Chondrocyte (in vitro differentiated cells): ENCODE data around the gene CPED1. TPM values are rescaled to one million over a fixed set of nuclear protein-coding genes. Genes with fewer than 3 reads are reported as not detected.
"Not testable (repeated sequence)": the region's sequence is repeated elsewhere in the genome, so short reads cannot be mapped to it uniquely, and the experiment has no call there.

ENCODE experiments used
- DNase-seq: peaks from one replicate; pipeline ENCODE4 v3.0.0; 2021; ENCODE audit warnings: mixed read lengths, low spot score
- H3K27ac Mint-ChIP-seq: one replicate; pipeline ENCODE4 v1.8.0; 2021; ENCODE audit warnings: mild to moderate bottlenecking, moderate library complexity, mixed read lengths; ENCODE audit not compliant: unreplicated experiment
- H3K27me3 Mint-ChIP-seq: 2 replicates; pipeline ENCODE4 v1.8.0; 2021; ENCODE audit warnings: low read depth, mixed read lengths
- H3K36me3 Mint-ChIP-seq: 2 replicates; pipeline ENCODE4 v1.8.0; 2021; ENCODE audit warnings: low read depth, mixed read lengths
- H3K4me1 Mint-ChIP-seq: 2 replicates; pipeline ENCODE4 v1.8.0; 2021; ENCODE audit warnings: low read depth, mild to moderate bottlenecking, mixed read lengths
- H3K4me3 Mint-ChIP-seq: one replicate; pipeline ENCODE4 v1.8.0; 2021; ENCODE audit warnings: mild to moderate bottlenecking, moderate library complexity, mixed read lengths; ENCODE audit not compliant: unreplicated experiment
- H3K9me3 Mint-ChIP-seq: 2 replicates; pipeline ENCODE4 v1.8.0; 2021; ENCODE audit warnings: low read depth, mixed read lengths
- total RNA-seq: library from RNA; stranded (reverse); gene quantifications from 3 replicates; pipeline ENCODE4 v1.2.1, GENCODE V29; 2021
- TF ChIP-seq, protein P1 (sequence below): fragments of 200-600 bp; sonication (generic); IDR thresholded peaks from 2 replicates; pipeline ENCODE4 v1.5.0; 2021; ENCODE audit warnings: antibody characterized with exemption, mild to moderate bottlenecking, moderate library complexity

The CPED1 gene
- total RNA-seq, 1 donor from 2014 or later = 2.8 TPM

DNA sequence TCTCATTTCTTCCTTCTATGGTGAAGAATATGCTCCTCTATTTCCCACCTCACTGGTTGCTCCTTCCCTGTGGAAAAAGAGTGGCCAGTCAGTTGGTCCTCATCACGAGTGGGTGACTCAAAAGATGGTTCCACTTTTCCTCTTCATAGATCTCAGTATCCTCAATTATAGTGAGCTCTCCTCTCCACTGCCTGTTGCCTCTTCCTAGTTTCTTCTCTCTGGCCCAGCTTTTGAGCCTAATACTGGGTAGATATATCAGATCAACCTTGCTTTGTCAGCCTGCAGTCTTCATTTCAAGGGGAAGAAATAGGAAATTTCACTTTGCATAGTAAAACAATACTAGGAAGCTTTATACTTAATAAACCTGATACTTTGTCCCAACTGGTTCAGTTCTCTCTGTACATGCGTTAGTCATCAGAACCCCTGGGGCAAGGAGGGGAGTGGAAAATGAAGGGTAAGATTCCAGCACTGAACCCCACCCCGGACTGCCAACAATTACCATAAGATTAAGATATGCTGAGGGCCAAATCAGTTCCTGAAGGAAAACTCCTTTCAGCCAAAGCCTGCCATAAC lies 324.8 kb downstream of the CPED1 start:
- H3K27me3 Mint-ChIP-seq = peaks cover 2% of the 10 kb centered on the region
- no peak for DNase-seq
- H3K4me1 Mint-ChIP-seq = peaks cover 13% of the 10 kb centered on the region
- no peaks in the 10 kb centered on the region for H3K36me3 Mint-ChIP-seq
- H3K9me3 Mint-ChIP-seq = peaks cover 10% of the 10 kb centered on the region
- no peak overlapping the region for H3K27ac Mint-ChIP-seq
- H3K4me3 Mint-ChIP-seq = no peak overlapping the region
- TF ChIP-seq, protein P1, sequence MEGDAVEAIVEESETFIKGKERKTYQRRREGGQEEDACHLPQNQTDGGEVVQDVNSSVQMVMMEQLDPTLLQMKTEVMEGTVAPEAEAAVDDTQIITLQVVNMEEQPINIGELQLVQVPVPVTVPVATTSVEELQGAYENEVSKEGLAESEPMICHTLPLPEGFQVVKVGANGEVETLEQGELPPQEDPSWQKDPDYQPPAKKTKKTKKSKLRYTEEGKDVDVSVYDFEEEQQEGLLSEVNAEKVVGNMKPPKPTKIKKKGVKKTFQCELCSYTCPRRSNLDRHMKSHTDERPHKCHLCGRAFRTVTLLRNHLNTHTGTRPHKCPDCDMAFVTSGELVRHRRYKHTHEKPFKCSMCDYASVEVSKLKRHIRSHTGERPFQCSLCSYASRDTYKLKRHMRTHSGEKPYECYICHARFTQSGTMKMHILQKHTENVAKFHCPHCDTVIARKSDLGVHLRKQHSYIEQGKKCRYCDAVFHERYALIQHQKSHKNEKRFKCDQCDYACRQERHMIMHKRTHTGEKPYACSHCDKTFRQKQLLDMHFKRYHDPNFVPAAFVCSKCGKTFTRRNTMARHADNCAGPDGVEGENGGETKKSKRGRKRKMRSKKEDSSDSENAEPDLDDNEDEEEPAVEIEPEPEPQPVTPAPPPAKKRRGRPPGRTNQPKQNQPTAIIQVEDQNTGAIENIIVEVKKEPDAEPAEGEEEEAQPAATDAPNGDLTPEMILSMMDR = no peak

DNA sequence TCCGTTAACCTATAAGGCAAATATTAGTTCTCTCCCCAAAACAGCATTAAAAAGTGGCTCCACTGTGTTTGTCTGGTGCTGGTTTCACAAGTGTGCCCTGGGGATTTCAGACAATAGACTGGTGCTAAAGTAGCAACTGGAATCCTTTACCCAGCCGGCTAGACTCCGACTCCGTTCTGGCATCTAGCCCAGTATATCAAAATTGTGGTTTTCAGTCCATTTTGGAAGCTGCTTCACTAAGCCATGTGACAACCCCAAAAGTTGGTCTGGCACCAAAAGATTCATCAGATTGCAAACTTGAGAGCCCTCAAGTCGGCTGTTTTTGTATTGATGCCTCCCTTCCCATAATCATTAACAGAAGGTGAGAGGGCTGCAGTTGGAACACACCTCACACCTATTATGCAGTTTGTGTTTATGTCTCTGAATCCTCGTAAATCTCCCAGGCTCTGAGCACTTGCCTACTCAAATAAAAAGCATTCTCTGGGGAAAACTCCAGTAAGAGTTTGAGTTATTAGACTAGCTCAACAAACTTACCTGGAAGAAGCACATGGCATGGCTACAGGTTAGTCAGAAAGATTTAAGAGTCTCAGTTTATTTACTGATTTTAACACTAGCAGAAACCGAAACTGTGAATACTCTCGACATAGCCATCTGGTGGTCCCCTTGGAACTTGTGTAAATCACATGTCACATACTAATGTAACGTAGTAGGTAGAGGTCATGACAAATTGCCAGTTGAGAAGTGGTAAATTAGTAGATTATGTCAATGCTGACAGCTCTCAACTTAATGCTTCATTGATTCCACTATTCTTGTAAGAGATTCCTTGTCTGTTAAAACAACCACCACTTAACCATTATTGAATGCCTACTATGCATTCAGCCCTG lies 325.5 kb downstream of the CPED1 start:
- H3K9me3 Mint-ChIP-seq = peaks cover 10% of the 10 kb centered on the region
- H3K27ac Mint-ChIP-seq = no peak overlapping the region
- peaks cover 2% of the 10 kb centered on the region for H3K27me3 Mint-ChIP-seq
- no peak for DNase-seq
- TF ChIP-seq, protein P1 = no peak
- no peaks in the 10 kb centered on the region for H3K36me3 Mint-ChIP-seq
- peaks cover 13% of the 10 kb centered on the region for H3K4me1 Mint-ChIP-seq
- no peak overlapping the region for H3K4me3 Mint-ChIP-seq

DNA sequence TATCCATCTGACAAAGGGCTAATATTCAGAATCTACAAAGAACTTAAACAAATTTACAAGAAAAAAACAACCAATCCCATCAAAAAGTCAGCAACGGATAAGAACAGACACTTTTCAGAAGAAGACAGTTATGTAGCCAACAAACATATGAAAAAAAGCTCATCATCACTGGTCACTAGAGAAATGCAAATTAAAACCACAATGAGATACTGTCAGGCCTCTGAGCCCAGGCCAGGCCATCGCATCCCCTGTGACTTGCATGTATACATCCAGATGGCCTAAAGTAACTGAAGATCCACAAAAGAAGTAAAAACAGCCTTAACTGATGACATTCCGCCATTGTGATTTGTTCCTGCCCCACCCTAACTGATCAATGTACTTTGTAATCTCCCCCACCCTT lies 326.7 kb downstream of the CPED1 start:
- H3K9me3 Mint-ChIP-seq, H3K27me3 Mint-ChIP-seq, H3K36me3 Mint-ChIP-seq, H3K27ac Mint-ChIP-seq, DNase-seq, H3K4me3 Mint-ChIP-seq: not testable (repeated sequence)
- peaks cover 13% of the 10 kb centered on the region for H3K4me1 Mint-ChIP-seq

DNA sequence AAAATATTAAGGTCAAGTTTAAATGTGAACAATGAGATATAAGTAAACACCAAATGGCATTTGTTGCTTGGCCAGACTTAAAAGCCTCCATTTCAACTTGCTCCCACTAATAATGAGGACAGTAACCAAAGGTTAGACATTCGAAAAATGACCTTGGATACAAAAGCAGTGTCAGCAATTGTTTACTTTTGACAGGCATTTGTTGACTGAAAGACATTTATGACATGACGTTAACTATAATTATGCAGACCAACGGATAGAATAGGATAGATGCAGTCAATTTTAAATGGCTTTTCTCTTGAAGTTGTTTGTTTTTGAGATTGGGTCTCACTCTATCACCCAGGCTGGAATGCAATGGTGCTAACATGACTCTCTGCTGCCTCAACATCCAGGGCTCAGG lies 333.9 kb downstream of the CPED1 start:
- Mint-ChIP-seq H3K36me3 (no peaks in the 10 kb centered on the region), H3K27me3 (no peaks in the 10 kb centered on the region), H3K27ac (no peak overlapping the region), H3K9me3 (no peaks in the 10 kb centered on the region), H3K4me3 (no peak overlapping the region), H3K4me1 (no peaks in the 10 kb centered on the region)
- TF ChIP-seq, protein P1 = no peak
- DNase-seq = no peak

DNA sequence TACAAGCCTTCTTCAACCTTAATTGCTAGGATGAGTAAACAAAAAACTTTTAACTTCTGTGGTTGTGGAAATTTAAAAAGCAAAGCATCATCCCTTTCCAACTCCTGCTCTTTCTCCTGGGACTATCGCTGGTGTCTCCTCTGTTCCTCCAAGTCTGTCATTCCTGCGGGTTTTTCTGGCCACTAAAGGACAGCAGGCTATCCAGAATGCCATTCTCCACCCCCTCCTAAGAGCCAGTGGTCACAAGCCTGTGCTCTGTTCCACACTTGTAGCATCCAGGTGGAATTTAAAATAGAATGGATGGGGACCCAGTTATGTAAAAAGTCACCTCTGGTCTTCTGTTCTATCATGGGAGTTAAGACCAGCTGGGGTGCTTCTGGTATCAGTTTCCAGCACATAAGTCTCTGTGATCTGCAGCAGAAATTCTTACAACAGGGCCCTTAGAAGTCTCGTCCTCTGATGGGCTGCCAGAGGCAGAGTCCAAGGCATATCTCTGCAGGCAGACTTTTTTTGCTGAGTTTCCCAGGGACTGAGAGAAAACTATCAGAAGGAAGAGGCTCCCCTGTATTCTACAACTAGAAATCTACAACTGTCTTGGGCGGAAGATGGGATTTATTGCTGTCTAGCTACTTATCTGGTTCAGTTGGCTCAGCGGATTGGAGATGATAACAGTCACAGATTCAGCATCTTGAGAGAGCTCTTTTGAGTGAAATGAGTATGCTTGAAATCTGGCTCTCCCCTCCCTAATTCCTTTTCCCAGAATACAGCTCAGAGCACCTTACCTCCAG lies 335.2 kb downstream of the CPED1 start:
- H3K4me1 Mint-ChIP-seq = peaks cover 3% of the 10 kb centered on the region
- H3K36me3 Mint-ChIP-seq = no peaks in the 10 kb centered on the region
- peaks cover 5% of the 10 kb centered on the region for H3K27me3 Mint-ChIP-seq
- DNase-seq = no peak
- no peaks in the 10 kb centered on the region for H3K9me3 Mint-ChIP-seq
- H3K4me3 Mint-ChIP-seq = no peak overlapping the region
- TF ChIP-seq, protein P1 = no peak
- no peak overlapping the region for H3K27ac Mint-ChIP-seq
